HG03108 (cell line): ENCODE measurements around the gene CERS6.
"Not testable (repeated sequence)": the region's sequence is repeated elsewhere in the genome, so short reads cannot be mapped to it uniquely, and the experiment has no call there.

Experiments
- ATAC-seq: cut with Tn5 transposase; IDR thresholded peaks from one replicate; pipeline ENCODE4 v1.9.1; 2021; ENCODE audit warnings: moderate library complexity; ENCODE audit not compliant: unreplicated experiment

The CERS6 gene

GRCh38 chr2:168662651-168663208 is 206.7 kb downstream of the CERS6 start:
- ATAC-seq = no peak

GRCh38 chr2:168663993-168664392 is 207.9 kb downstream of the CERS6 start:
- ATAC-seq = no peak

GRCh38 chr2:168664715-168665114 is 208.6 kb downstream of the CERS6 start:
- not testable (repeated sequence) for ATAC-seq

- ATAC-seq = no peak
Observed at GRCh38 chr2:168666339-168666738, 210.3 kb downstream of the CERS6 start.

GRCh38 chr2:168667156-168667555 is 211.1 kb downstream of the CERS6 start:
- no peak for ATAC-seq

GRCh38 chr2:168669151-168669550 is 213.1 kb downstream of the CERS6 start:
- no peak for ATAC-seq

GRCh38 chr2:168670478-168670877 is 214.4 kb downstream of the CERS6 start:
- no peak for ATAC-seq

GRCh38 chr2:168671932-168672331 is 215.9 kb downstream of the CERS6 start:
- ATAC-seq = no peak

- no peak for ATAC-seq
Observed at GRCh38 chr2:168673265-168674189, 217.5 kb downstream of the CERS6 start.

- ATAC-seq = no peak
Observed at GRCh38 chr2:168678153-168678853, 222.2 kb downstream of the CERS6 start.

GRCh38 chr2:168679081-168679480 is 223.0 kb downstream of the CERS6 start:
- no peak for ATAC-seq

- ATAC-seq = no peak
Observed at GRCh38 chr2:168679741-168680310, 223.8 kb downstream of the CERS6 start.

GRCh38 chr2:168683996-168684395 is 227.9 kb downstream of the CERS6 start:
- no peak for ATAC-seq

GRCh38 chr2:168684921-168685599 is 229.0 kb downstream of the CERS6 start:
- no peak for ATAC-seq

- no peak for ATAC-seq
Observed at GRCh38 chr2:168685600-168686451, 229.8 kb downstream of the CERS6 start.

- no peak for ATAC-seq
Observed at GRCh38 chr2:168686452-168687191, 230.6 kb downstream of the CERS6 start.

- ATAC-seq = no peak
Observed at GRCh38 chr2:168687314-168687713, 231.2 kb downstream of the CERS6 start.

GRCh38 chr2:168690381-168690885 is 234.4 kb downstream of the CERS6 start:
- ATAC-seq = no peak

- no peak for ATAC-seq
Observed at GRCh38 chr2:168691221-168691620, 235.1 kb downstream of the CERS6 start.
